Panc1 (cell line): Measurements from ENCODE around the gene KRTAP5-3.
"Not testable (repeated sequence)": the region's sequence is repeated elsewhere in the genome, so short reads cannot be mapped to it uniquely, and the experiment has no call there.

ENCODE experiments used
- CTCF ChIP-seq: fragments of 450-650 bp; IDR thresholded peaks from 2 replicates; pipeline ENCODE4 v1.5.1; 2017; ENCODE audit warnings: mild to moderate bottlenecking
- POLR2AphosphoS5 ChIP-seq: IDR thresholded peaks from 2 replicates; pipeline ENCODE4 v1.6.1; 2012; ENCODE audit warnings: mild to moderate bottlenecking, low read depth, low read length, moderate library complexity
- REST ChIP-seq, 2 experiments: IDR thresholded peaks; 2 replicates each; pipeline ENCODE4 v1.6.1; 2011 to 2012; ENCODE audit warnings: low read depth in 2 of 2, control low read depth in 1 of 2, low read length in 1 of 2, mild to moderate bottlenecking in 1 of 2, moderate library complexity in 1 of 2; ENCODE audit not compliant: insufficient read depth in 1 of 2

GRCh38 chr11:1598406-1598805 lies 9.9 kb downstream of the KRTAP5-3 start:
- TF ChIP-seq CTCF; POLR2AphosphoS5; REST (IDR thresholded peaks at IDR 0.05; ENCODE audit: insufficient read depth in 1 of 2, low read depth in 2 of 2, low read length in 1 of 2): not testable (repeated sequence)
